HG03097 (cell line): ENCODE data around the gene KCNJ14.
A peak's percentile ranks its signal among the peaks of the same experiment; 100 is the strongest.
"Not testable (repeated sequence)": the region's sequence is repeated elsewhere in the genome, so short reads cannot be mapped to it uniquely, and the experiment has no call there.

Source experiments
- ATAC-seq: cut with Tn5 transposase; IDR thresholded peaks from one replicate; pipeline ENCODE4 v1.9.1; 2021; ENCODE audit not compliant: unreplicated experiment, low FRiP score

KCNJ14 gene

DNA sequence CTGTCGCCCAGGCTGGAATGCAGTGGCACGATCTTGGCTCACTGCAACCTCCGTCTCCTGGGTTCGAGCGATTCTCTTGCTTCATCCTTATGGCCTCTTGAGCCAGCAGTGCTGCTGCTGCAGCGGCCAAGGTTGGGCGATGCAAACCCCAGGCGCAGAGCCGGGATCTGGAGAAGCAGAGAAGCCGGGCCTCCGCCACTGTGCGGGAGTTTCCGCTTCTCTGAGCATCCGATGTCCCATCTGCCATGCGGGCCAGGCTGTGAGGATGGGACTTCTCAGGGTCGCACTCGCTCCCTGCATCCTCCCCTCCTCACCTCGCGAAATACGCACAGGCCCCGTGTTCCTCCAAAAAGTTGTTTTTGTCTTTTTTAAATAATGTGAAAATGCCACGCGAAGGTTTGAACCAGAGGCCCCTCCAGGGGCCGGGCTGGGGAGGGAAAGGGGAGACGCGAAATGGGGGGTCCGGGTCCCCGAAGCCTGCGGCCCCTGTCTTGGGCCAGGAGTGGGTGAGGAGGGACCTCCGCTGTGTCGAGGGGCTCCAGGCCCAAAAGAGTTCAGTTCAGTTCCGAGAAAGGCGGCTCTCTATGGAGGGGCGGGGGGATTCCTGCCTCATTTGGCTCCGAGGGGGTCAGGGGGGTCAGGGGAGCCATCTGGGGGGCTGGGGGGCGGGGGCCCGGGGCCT lies 29.7 kb downstream of the KCNJ14 start:
- ATAC-seq: no peak

DNA sequence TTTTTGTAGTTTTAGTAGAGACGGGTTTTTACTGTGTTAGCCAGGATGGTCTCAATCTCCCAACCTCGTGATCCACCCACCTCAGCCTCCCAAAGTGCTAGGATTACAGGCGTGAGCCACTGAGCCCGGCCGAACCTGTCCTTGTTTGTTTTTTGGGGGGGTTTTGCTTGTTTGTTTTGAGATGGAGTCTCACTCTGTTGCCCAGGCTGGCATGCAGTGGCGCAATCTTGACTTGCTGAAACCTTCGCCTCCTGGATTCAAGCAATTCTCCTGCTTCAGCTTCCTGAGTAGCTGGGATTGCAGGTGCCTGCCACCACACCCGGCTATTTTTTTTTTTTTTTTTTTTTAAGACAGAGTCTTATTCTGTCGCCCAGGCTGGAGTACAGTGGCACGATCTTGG lies 31.3 kb downstream of the KCNJ14 start:
- not testable (repeated sequence) for ATAC-seq

DNA sequence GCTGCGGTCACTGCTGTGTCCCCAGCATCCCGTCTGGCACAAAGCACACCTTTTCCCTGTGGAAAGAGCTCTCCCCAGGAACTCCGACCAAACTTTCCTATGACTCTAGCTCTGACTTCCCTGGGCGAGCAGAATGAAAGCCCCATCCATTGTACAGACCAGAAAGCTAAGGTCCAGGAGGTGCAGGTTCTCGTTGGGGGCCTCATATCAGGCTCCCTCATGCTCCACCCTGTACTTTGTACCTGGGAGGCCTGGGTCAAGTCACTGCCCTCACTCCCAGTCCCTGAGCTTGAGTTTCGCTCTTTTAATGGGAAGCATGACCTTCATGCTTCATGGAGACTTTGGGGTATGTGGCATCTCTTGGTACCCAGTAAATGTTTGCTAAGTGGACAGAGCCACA lies 32.2 kb downstream of the KCNJ14 start:
- ATAC-seq: no peak

DNA sequence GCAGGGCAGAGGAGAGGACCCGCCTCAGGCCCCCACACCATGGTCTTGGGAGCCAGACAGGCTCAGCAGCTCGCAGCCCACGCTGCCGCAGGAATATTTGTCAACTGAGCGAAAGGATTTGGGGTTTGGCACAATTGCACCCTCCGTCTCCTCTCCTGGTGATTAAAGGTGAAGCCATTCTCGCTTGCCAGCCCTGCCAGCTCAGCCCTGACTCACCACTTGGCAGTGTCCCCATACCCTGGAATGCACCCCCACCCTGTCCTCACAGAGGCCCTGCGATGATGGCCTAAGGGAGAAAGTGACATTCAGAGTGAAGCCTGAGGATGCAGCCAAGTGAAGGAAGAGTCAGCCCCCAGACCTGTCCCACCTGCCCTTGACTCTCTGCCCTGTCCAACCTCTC lies 32.6 kb downstream of the KCNJ14 start:
- no peak for ATAC-seq

DNA sequence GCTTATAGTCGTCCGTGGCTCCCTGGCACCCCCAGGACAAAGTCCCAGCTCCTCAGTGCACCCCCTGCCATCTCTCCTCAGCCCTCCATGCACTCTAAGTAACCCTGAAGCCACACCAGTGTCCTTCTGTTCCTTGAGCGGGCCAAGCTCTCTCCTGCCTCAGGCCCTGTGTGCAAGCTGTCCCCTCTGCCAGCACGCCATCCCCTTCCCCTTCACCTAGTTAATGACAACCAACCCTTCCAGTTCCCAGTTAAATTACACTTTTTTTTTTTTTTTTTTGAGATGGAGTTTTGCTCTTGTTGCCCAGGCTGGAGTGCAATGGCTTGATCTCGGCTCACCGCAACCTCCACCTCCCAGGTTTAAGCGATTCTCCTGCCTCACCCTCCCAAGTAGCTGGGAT lies 33.1 kb downstream of the KCNJ14 start:
- ATAC-seq: not testable (repeated sequence)

DNA sequence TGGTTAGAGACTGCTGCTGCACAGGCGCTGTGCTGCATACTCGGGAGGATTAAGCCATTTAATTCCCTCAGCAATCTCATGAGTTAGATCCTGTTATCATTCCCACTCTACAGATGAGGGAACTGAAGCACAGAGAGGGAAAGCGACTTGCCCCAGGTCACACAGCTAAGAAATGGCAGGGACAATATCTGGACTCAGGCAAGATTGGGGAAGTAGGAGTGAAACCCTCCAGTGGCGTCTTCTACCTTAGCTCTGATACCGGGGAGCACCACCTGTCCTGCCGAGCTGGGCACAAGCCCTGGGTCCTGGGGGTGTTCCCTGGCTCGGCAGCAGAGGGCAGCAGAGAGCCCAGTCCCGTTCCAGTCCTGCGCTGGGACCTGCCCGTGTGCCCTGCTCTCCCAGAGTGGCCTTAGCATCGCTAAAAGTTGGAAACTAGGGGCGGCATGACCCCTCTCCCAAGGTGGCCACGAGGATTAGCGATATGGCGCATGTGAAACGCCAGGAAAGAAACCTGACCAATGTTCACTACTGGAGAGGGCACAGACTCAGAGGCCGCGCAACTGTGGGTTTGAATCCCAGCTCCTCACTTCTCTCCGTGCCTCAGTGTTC lies 34.3 kb downstream of the KCNJ14 start:
- no peak for ATAC-seq

DNA sequence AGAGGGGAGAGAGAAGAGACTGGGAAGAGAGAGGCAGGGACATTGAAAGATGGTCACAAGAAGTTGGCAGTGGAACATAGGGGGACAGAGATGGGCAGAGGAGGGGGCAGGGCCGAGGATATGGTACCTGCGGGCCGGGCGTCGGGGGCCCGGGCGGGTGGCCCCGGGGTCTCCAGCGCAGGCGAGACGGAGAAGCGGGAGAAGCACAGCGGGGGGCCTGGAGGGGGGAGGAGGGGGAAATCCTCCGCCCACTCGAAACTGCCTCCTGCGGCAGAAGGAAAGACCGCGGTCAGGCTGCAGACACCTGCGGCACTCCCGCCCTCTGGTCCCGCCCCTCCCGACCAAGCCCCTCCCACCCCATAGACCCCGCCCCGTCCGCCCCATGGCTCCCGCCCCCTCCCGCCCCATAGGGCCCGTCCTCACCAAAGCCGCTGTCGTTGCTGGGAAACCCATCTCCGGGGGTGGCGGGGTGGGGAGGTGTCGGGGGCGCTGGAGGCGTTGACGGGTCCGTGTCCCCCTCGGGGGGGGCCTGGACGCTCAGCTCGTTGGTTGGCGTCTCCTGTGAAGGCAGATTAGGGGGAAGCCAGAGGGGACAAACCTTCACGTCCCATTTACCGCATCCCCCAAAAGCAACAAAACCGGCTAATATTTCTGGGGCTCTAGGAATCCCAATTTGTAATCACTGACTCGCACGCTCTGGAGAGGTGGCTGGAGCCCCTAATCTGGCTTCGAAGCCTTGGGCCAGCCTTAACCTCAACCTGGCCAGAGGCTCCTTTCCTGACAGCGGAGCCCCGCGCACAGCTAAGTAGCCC lies 35.8 kb downstream of the KCNJ14 start:
- ATAC-seq: no peak

DNA sequence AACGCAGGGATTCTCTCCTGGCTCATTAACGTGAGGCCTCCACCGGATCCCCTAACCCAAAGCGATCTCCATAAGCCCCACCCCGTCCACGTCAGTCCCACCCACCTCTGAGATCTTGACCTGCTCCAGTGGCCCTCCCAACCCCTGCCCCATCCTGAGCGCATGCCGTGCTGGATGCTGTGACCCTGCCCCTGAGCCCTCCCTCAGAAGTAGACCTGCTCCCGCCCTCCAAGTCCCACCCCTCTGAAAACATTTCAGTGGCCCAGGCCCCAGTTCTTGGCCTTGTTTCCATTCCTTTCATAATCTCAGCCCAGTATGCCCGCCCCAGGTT lies 36.4 kb downstream of the KCNJ14 start:
- ATAC-seq: no peak

DNA sequence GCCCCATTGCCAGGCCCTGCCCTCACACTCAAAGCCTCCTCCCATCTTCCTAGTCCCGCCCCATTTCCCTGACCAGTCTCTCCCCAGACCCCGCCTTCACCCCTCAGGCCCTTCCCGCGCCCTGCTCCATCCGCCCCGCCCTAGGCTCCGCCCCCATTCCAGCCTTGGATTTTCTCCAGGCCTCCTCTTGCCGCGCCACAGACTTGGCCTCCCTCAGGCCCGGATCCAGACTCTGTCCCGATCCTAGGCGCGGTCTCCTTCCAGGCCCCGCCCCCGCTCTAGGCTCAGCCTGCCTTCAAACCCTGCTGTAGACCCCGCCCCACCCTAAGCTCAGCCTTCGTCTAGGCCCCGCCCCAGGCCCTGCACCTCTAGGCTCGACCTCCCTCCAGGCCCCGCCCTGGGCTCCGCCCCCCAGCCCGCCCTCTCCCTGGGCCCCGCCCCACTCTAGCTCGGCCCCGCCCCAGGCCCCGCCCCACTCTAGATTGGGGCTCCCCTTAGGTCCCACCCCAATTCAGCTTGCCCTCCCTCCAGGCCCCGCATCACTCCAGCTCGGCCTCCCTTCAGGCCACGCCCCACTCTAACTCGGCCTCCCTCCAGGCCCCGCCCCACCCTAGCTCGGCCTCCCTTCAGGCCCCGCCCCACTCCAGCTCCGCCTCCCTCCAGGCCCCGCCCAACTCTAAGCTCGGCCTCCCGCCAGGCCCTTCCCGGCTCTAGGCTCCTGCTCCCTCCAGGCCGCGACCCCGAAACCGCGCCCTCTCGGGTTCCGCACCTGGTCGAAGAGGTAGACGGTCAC lies 37.7 kb downstream of the KCNJ14 start:
- peak; percentile 55 for ATAC-seq

DNA sequence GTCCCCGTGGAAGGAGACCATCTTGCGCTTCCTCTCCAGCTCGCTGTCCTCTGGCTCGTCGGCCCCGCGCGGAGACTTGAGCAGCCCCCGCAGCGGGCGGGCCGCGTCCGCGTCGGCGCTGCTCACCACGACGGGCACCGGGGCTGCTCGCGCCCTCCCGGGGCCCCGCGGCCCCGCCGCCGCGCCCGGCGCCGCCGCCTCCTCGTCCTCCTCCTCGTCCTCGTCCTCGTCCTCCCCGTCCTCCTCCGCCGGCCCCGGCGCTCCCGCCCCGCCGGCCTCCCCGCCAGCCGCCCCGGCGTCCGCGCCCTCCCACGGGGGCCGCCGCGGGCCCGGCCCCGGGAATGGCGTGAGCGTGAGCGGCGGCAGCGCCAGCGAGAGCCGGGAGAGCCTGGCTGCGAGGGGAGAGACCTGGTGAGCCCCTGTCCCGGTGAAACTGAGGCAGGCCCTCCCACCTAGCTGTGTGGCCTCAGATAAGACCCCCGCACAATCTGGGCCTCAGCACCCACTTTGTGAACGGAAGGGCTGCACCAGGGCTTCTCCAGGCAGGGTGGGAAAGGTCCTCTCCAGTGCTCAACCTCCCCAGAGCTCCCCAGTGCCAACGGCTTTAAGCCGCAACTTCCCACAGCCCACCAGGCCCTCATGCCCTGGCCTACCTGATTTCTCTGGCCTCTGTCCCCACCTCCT lies 38.5 kb downstream of the KCNJ14 start:
- no peak for ATAC-seq

DNA sequence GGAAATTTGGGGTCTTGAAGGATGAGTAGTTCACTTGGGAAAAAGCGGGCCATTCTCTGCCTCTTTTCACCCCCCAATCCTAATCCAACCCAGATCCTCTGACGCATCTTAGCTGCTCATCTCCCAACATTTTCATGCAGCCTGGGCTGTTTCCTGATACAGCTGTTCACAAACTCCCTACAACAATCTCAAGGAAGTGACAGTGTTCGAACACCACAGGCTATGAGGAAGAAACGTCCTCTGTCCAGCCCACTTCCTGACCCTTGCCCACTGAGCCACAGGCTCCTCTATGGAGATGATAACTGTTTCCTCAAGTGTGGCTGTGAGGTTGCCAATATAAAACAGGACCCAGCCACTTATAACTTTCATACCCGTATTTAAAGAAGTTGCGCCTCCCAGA lies 40.0 kb downstream of the KCNJ14 start:
- no peak for ATAC-seq

DNA sequence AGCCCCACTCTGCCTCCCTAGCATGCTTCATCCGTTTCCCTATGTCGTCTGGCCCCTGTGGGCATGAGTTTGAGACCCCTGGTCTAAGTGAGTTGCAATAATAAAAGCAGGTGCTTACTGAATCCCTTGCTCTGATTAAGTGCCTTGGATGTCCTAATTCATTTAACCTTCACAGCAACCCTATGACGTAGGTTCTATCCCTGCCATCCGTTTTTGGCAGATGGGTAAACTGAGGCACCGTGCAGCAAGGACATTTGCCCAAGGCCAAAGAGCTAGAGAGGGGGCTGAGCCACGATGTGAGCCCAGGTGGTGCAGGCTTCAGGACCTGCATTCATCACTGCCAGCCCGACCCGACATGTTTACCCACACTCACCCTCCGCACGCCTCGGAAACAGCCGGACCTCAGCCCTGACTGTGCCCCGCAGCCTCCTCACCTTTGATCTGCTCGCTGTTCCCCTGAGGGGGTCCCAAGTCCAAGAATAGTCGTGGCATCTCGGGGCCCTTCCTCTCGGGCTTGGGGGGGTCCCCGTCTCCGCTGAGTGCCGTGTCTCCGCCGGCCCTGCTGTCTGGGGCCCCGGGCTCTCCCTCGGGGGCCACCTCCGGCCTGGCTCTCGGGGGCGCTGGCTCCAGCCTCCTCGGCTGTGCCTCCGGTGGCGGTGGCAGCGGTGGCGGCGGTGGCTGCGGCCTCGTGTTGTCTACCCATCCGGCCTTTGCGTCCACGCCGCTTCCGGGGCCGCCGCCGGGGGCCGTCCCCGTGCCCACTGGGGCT lies 41.8 kb downstream of the KCNJ14 start:
- no peak for ATAC-seq

DNA sequence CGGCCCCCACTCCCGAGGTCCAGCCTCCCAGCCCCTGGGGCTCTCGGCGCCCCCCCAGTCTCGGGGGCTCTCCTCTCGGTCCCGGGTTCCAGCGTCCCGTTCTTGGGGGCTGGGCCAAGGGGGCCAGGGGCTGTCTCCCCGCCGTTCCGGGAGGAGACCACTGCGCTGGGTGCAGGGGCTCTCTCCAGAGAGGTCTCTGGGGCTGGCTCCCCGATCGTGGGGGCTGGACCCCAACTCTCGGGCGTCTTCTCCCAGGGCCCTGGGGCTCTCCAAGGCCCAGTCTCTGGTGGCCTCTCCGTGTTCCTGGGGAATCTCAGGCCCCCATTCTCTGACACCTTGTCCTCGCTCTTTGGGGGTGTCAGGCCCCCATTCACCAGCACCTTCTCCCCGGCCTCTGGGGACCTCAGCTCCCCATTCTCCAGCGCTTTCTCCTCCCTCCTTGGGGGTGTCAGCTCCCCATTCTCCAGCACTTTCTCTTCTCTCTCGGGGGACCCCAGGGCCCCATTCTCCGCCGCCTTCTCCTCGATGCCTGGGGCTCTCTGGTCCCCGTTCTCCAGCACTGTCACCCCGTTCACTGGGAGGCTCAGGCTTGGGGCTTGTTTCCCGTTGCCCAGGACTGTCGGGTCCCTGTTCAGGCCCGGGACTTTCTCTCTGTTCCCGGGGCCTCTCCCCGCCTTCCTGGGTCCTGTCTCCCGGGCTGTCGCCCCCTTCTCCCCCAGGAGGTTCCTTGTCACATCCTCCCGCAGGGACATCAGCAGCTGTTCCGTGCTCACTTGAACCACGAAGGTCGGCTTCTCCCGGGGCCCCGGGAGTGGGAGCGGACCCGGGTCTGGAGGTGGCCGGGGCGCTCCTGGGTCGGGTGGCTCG lies 42.6 kb downstream of the KCNJ14 start:
- ATAC-seq: no peak

DNA sequence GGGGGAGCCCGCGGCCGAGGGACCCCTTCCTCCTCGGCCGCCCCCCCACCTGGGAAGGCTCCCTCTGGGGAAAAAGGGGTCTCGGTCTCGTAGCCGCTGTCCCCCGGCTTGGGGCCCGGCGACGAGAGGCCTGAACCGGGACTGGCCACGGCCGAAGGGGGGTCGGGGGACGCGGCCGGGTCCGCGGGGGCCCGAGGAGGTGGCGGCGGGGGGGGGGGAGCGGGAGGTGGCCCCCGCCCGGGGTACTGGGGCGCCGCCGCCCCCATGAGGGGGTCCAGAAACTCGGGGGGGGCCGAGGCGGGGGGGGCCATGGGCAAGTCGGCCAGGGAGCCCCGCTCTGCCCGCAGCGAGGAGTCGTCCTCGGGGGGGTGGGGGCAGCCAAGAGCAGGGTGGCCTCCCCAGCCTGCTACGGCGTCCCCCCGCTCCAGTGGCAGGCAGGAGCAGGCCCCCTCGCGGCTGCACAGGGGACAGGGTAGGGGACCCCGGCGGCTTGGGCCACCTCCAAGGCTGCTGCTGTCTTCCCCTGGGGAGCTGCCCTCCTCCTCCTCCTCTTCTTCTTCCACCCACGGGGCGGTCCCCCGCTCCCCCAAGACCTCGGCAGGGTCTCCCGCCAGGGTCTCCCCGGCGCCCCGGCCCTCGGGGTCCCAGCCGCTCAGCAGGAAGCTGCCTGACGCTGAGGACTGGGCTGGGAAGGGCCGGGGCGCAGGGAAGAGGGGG lies 43.4 kb downstream of the KCNJ14 start:
- no peak for ATAC-seq

DNA sequence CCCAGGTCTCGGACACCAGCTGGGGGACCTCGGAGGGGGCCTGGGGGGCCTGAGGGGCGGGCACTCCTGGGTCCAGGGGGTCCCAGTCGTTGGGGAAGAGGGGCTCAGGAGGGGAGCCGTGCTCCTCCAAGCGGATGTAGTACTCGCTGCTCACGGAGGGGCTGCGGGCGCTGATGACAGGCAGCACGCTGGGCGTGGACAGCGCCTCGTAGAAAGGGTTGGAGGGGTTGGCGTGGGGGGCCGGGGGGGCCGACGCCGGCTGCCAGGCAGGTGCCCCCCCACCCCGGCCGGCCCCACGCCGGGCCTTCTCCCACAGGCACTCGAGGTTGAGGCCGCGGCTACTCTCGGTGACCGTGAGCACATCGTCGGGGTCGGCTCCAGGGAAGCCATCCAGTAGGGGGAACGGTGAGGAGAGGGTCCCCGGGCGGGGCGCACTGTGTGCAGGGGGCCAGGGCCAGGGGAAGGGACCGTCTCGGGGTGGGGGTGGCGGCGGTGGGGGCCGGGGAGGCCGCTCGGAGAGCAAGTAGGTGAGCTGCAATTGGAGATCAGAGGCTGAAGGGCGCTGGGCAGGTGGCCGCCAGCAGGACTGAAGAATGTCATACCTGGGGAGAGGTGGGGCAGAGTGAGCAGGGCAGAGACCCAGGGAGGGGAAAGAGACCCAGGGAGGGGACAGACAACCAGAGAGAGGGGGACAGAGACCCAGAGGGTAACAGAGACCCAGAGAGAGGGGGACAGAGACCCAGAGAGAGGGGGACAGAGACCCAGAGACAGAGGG lies 44.1 kb downstream of the KCNJ14 start:
- ATAC-seq: no peak

DNA sequence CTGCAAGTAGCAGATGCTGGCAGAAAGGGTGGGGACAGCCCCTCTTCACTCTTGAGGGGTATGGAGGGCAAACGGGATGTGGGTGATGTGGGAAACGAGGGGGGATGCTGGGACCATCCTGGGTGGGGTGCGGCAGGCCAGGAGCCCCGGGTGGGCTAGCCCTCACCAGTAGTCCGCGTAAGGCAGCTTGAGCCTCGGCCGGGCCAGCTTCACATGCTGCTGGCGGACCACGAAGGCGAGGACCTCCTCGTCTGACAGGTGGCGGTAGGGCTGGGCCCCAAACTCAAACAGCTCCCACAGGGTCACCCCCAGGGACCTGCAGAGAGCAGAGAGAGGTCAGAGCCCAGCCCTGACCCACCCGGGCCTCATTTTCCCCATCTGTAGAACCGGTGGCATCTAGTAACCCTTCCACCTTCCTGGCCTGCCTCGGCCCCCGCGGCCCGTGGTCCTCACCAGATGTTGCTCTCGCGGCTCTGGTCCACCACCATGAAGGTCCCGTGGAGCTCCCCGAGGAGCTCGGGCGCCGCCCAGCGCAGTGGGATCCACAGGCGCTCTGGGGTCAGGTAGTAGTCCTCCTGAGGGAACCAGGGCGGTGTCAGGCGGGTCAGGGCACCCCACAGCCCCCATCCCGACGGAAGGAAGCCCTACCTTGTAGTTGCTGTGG lies 45.6 kb downstream of the KCNJ14 start:
- ATAC-seq: no peak
